Omental fat pad (tissue), 4 donors: Measurements from ENCODE around the gene ZNF79. TPM values are rescaled to one million over a fixed set of nuclear protein-coding genes. Genes with fewer than 3 reads are reported as not detected.

ENCODE experiments used
- ATAC-seq: fragments of 150-250 bp; one replicate; pipeline ENCODE4 v1.9.1; 2016; ENCODE audit warnings: mild to moderate bottlenecking, moderate library complexity; ENCODE audit not compliant: low FRiP score
- DNase-seq: peaks from one replicate; pipeline ENCODE4 v3.0.0-alpha.2; 2019; ENCODE audit warnings: low spot score
- CTCF ChIP-seq, 3 donors: fragments of 450-650 bp; IDR thresholded peaks; one replicate each; pipeline ENCODE4 v1.5.1; 2016 to 2017; ENCODE audit warnings: antibody characterized with exemption in 3 of 3, mild to moderate bottlenecking in 3 of 3, moderate library complexity in 2 of 3
- total RNA-seq, 4 donors: library from RNA; depleted of rRNA; stranded (reverse); fragments of >200 nt; gene quantifications; one replicate each; pipeline ENCODE4 v1.1.0, GENCODE V29; 2016

ZNF79 gene
- 10 to 100 TPM in 1 of 4 donors, 1 to 10 TPM in 3; 5.0 to 15.4 (median 6.3) TPM for total RNA-seq

DNA sequence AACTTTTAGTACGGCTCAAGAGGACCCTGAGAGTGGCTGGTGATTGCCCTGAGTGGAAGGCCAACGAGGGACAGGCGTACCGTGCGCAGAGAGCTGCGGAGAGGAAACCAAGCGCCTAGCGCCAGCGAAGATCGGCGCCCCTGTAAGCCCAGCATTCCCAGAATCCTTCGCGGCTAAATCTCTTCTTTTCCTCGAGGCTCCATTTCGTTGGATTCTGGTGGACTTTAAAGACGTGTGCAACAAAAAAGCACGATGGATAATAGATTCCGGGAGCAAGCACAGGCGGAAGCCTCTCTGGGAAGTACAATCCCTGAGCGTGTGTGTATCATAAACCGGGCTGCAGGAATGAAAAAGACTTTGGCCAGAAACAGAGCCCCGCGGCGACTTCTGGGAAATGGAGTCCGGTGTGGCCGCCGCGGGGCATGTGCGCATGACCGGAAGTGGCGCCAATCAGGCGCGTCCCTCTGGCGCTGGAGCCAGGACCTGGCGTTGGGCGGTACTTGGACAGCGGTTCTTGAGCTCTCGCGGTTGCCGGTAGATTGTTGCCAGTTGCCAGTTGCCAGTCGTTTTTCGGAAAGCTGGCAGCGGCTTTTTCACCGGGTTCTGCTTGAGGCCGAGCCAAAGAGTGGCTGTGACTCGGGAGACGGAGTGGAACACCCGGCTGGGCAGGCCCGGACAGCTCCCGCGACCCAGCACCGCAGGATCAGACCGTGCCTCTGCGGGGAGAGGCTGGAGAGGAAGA is at the start of gene ZNF79:
Gene ZNF79 (plus strand): TSS at position 449 of the 742 bp plus-strand sequence. CDS start 406 bp downstream, outside the sequence.
- TF ChIP-seq CTCF (IDR thresholded peaks at IDR 0.05) = no peak
- peak; percentile 96 for ATAC-seq
- peak; percentile 80 for DNase-seq

- DNase-seq (no peak), ATAC-seq (no peak)
- TF ChIP-seq CTCF (IDR thresholded peaks at IDR 0.05) = no peak
These were observed 43.7 kb upstream of the ZNF79 start for GRCh38 chr9:127380479-127380878.

DNA sequence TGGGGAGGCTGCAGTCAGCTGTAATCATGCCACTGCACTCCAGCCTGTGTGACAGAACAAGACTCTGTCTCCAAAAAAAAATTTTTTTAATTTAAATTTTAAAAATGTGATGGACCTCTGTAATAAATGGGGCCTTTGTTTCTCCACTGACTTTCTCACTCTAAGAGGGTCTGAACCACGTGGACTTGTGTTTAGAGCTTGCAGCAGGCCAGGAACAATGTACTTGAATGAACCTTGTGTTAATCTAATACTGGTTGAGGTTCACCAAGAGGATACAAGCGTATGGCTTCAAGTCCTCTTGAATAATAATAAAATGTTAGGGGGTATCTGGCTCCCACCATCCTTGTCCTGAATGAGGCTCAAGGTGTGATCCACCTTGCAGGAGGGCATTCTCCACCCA is 41.6 kb upstream of the ZNF79 start:
- TF ChIP-seq CTCF (IDR thresholded peaks at IDR 0.05) = no peak
- ATAC-seq (no peak), DNase-seq (no peak)

- TF ChIP-seq CTCF (IDR thresholded peaks at IDR 0.05) = no peak
- no peak for DNase-seq
- no peak for ATAC-seq
These were observed 40.0 kb upstream of the ZNF79 start for GRCh38 chr9:127384016-127384730.

GRCh38 chr9:127384901-127385300 is 39.3 kb upstream of the ZNF79 start:
- no peak for TF ChIP-seq CTCF (IDR thresholded peaks at IDR 0.05)

GRCh38 chr9:127386249-127386648 is 37.9 kb upstream of the ZNF79 start:
- no peak for DNase-seq
- no peak for ATAC-seq
- no peak for TF ChIP-seq CTCF (IDR thresholded peaks at IDR 0.05)

More at GRCh38 chr9:127384901-127385300, 39.3 kb upstream of the ZNF79 start:
- ATAC-seq = no peak
- no peak for DNase-seq
